ENCODE data around the gene MMD. TPM values are rescaled to one million over a fixed set of nuclear protein-coding genes. Genes with fewer than 3 reads are reported as not detected.
"Not testable (repeated sequence)": the region's sequence is repeated elsewhere in the genome, so short reads cannot be mapped to it uniquely, and the experiment has no call there.

MMD gene
- total and polyA plus RNA-seq, 2 donors (not counting 1 experiment from before 2014, with no cell fraction given), result 19.2 to 29.4 TPM

GRCh38 chr17:55390364-55390977 lies 31.2 kb downstream of the MMD start:
- Histone ChIP-seq H3K4me1 (ENCODE audit: control insufficient read depth in 2 of 2, insufficient read depth in 2 of 2, low read length in 2 of 2) (no peaks in the 10 kb centered on the region), H4K20me1 (ENCODE audit: control insufficient read depth, insufficient read depth, low read length, poor library complexity, severe bottlenecking) (no peaks in the 10 kb centered on the region), H3K9me3 (ENCODE audit: control extremely low read depth in 1 of 3, control insufficient read depth in 2 of 3, insufficient read depth in 1 of 3, low read length in 2 of 3) (no peaks in the 10 kb centered on the region), H3K36me3 (replicated peaks in 1 of 2; ENCODE audit: control extremely low read depth in 1 of 2, control insufficient read depth in 1 of 2, extremely low read depth in 1 of 2, insufficient read depth in 2 of 2, low read length in 1 of 2) (peaks cover 0 to 23% of the 10 kb centered on the region in 2 experiments), H3K4me2 (replicated peaks; ENCODE audit: low read depth, low read length, poor library complexity, severe bottlenecking) (no peak overlapping the region), H3K79me2 (ENCODE audit: control insufficient read depth, insufficient read depth, low read length) (no peaks in the 10 kb centered on the region), H2AFZ (ENCODE audit: insufficient read depth, low read depth, low read length, poor library complexity, severe bottlenecking) (no peak overlapping the region), H3K27me3 (replicated peaks in 1 of 4; ENCODE audit: control extremely low read depth in 1 of 4, control insufficient read depth in 3 of 4, insufficient read depth in 4 of 4, low read length in 3 of 4) (no peaks in the 10 kb centered on the region), H3K27ac (ENCODE audit: low read length in 2 of 2) (no peak overlapping the region), H3K9ac (ENCODE audit: low read length) (no peak overlapping the region), H3K4me3 (ENCODE audit: control extremely low read depth in 1 of 5, extremely low read depth in 1 of 5, insufficient read depth in 1 of 5, low read depth in 2 of 5, low read length in 4 of 5) (no peak overlapping the region)
- DNase-seq (no peak), ATAC-seq (ENCODE audit: low read depth) (no peak)
- Mint-ChIP-seq H3K27me3 (no peaks in the 10 kb centered on the region), H3K9me3 (ENCODE audit: insufficient read depth) (no peaks in the 10 kb centered on the region), H3K27ac (no peak overlapping the region), H3K4me1 (peaks cover 2% of the 10 kb centered on the region), H3K4me3 (no peak overlapping the region)
- TF ChIP-seq CTCF (IDR thresholded peaks at IDR 0.05) (no peak), EZH2 (IDR thresholded peaks at IDR 0.05; ENCODE audit: borderline replicate concordance, insufficient read depth, low read depth, low read length, poor library complexity, severe bottlenecking) (no peak)
- WGBS (ENCODE audit: insufficient coverage), result 100% methylated on average over 1 of the region's 3 CpGs
- intact Hi-C loops (cut with micrococcal nuclease), result no loop called here
- POLR2A ChIA-PET, result no interaction called here
- CTCF ChIA-PET, result interaction anchor here (0.7 kb wide), 1 partner anchor 34 kb away, joined by 3 read pairs; no protein-coding TSS in a partner anchor

- H2AFZ ChIP-seq (ENCODE audit: insufficient read depth, low read depth, low read length, poor library complexity, severe bottlenecking); DNase-seq; H3K27ac ChIP-seq (ENCODE audit: low read length in 2 of 2); H3K9ac ChIP-seq (ENCODE audit: low read length); H3K4me2 ChIP-seq (replicated peaks; ENCODE audit: low read depth, low read length, poor library complexity, severe bottlenecking); H3K27me3 Mint-ChIP-seq; H3K27ac Mint-ChIP-seq; ATAC-seq (ENCODE audit: low read depth); intact Hi-C loops (cut with micrococcal nuclease); H3K4me3 ChIP-seq (ENCODE audit: control extremely low read depth in 1 of 5, extremely low read depth in 1 of 5, insufficient read depth in 1 of 5, low read depth in 2 of 5, low read length in 4 of 5); H4K20me1 ChIP-seq (ENCODE audit: control insufficient read depth, insufficient read depth, low read length, poor library complexity, severe bottlenecking); POLR2A ChIA-PET; H3K27me3 ChIP-seq (replicated peaks in 1 of 4; ENCODE audit: control extremely low read depth in 1 of 4, control insufficient read depth in 3 of 4, insufficient read depth in 4 of 4, low read length in 3 of 4); H3K79me2 ChIP-seq (ENCODE audit: control insufficient read depth, insufficient read depth, low read length); H3K4me1 ChIP-seq (ENCODE audit: control insufficient read depth in 2 of 2, insufficient read depth in 2 of 2, low read length in 2 of 2); H3K4me3 Mint-ChIP-seq; H3K9me3 Mint-ChIP-seq (ENCODE audit: insufficient read depth); H3K9me3 ChIP-seq (ENCODE audit: control extremely low read depth in 1 of 3, control insufficient read depth in 2 of 3, insufficient read depth in 1 of 3, low read length in 2 of 3); H3K4me1 Mint-ChIP-seq: not testable (repeated sequence)
- CTCF ChIA-PET, result interaction anchor here (0.7 kb wide), 1 partner anchor 33 kb away, joined by 3 read pairs; no protein-coding TSS in a partner anchor
- no CpG with 5 or more reads among the region's 1 CpG for WGBS (ENCODE audit: insufficient coverage)
- H3K36me3 ChIP-seq (replicated peaks in 1 of 2; ENCODE audit: control extremely low read depth in 1 of 2, control insufficient read depth in 1 of 2, extremely low read depth in 1 of 2, insufficient read depth in 2 of 2, low read length in 1 of 2), result peaks cover 0 to 21% of the 10 kb centered on the region in 2 experiments
Observed at GRCh38 chr17:55389715-55390114, 31.9 kb downstream of the MMD start.

All from B cell (primary cell).